Endodermal cell (in vitro differentiated cells): ENCODE results near the gene CHTOP. TPM values are rescaled to one million over a fixed set of nuclear protein-coding genes. Genes with fewer than 3 reads are reported as not detected.

Experiments used
- DNase-seq: peaks from one replicate; pipeline ENCODE4 v3.0.0-alpha.2; 2017
- H3K27ac ChIP-seq: 2 replicates; pipeline ENCODE4 v1.5.1; 2013; ENCODE audit warnings: mild to moderate bottlenecking, low read depth, low read length, moderate library complexity
- H3K27me3 ChIP-seq: 2 replicates; pipeline ENCODE4 v1.6.1; 2013; ENCODE audit warnings: mild to moderate bottlenecking, low read length, moderate library complexity; ENCODE audit not compliant: insufficient read depth, control insufficient read depth, poor library complexity, severe bottlenecking
- H3K36me3 ChIP-seq: 2 replicates; pipeline ENCODE4 v1.7.0; 2013; ENCODE audit warnings: mild to moderate bottlenecking, low read length, moderate library complexity; ENCODE audit not compliant: control insufficient read depth, insufficient read depth
- H3K4me1 ChIP-seq: one replicate; pipeline ENCODE4 v1.7.0; 2013; ENCODE audit warnings: low read length; ENCODE audit not compliant: control insufficient read depth, insufficient read depth
- H3K4me3 ChIP-seq: 2 replicates; pipeline ENCODE4 v1.5.1; 2013; ENCODE audit warnings: mild to moderate bottlenecking, low read length, moderate library complexity
- H3K9ac ChIP-seq: 2 replicates; pipeline ENCODE4 v1.6.1; 2013; ENCODE audit warnings: mild to moderate bottlenecking, low read length, moderate library complexity; ENCODE audit not compliant: poor library complexity, severe bottlenecking; ENCODE audit errors: extremely low read depth
- H3K9me3 ChIP-seq: 2 replicates; pipeline ENCODE4 v1.6.1; 2013; ENCODE audit warnings: mild to moderate bottlenecking, low read length, moderate library complexity; ENCODE audit not compliant: control insufficient read depth
- H3K27ac Mint-ChIP-seq: 2 replicates; pipeline ENCODE4 v1.8.0; 2020; ENCODE audit warnings: mixed read lengths
- H3K27me3 Mint-ChIP-seq: 2 replicates; pipeline ENCODE4 v1.8.0; 2021; ENCODE audit warnings: mild to moderate bottlenecking, mixed read lengths; ENCODE audit not compliant: insufficient read depth
- H3K36me3 Mint-ChIP-seq: 2 replicates; pipeline ENCODE4 v1.8.0; 2020; ENCODE audit warnings: low read depth, mixed read lengths
- H3K4me1 Mint-ChIP-seq: 2 replicates; pipeline ENCODE4 v1.8.0; 2020; ENCODE audit warnings: mixed read lengths
- H3K4me3 Mint-ChIP-seq: 2 replicates; pipeline ENCODE4 v1.8.0; 2020; ENCODE audit warnings: mild to moderate bottlenecking, moderate library complexity, mixed read lengths
- H3K9me3 Mint-ChIP-seq: 2 replicates; pipeline ENCODE4 v1.8.0; 2020; ENCODE audit warnings: mild to moderate bottlenecking, mixed read lengths
- CTCF ChIP-seq: fragments of 200-600 bp; sonication (generic); conservative IDR thresholded peaks from 2 replicates; pipeline ENCODE4 v1.5.0; 2021; ENCODE audit warnings: antibody characterized with exemption, mild to moderate bottlenecking
- WGBS, 2 experiments: methylation state at CpG; one replicate each; pipeline versions ENCODE4 v1.1.5 to v1.1.7; 2013; ENCODE audit warnings: missing lambda C conversion rate in 2 of 2, mixed read lengths in 1 of 2; ENCODE audit not compliant: insufficient coverage in 1 of 2, insufficient read length in 1 of 2; 5-methylcytosine and 5-hydroxymethylcytosine counted together
- total RNA-seq, 2 donors: library from RNA; stranded (reverse); fragmentation: NEBNext Ultra II Directional in 1 of 2; extraction: Animal tissue kit (Norgen Biotek cat#: 25700) in 1 of 2; gene quantifications; 2 replicates in 1 of 2; 3 replicates in 1 of 2; pipeline ENCODE4 v1.2.1, GENCODE V29; 2021

Gene CHTOP
- total RNA-seq, 2 donors from 2014 or later: 98.4 to 117 TPM

GRCh38 chr1:153611356-153611755 is 22.5 kb upstream of the CHTOP start:
- Histone ChIP-seq H3K4me1 (peaks cover 3% of the 10 kb centered on the region), H3K27ac (no peak overlapping the region), H3K4me3 (peak overlapping the region; percentile 97), H3K9me3 (no peaks in the 10 kb centered on the region), H3K27me3 (no peaks in the 10 kb centered on the region), H3K9ac (peak overlapping the region; percentile 70), H3K36me3 (peaks cover 26% of the 10 kb centered on the region)
- no peak for DNase-seq
- H3K4me1 Mint-ChIP-seq: peaks cover 59% of the 10 kb centered on the region
- WGBS, 2 experiments: 67 to 100% methylated on average over 1 of the region's 1 CpG
- peaks cover 2% of the 10 kb centered on the region for H3K27me3 Mint-ChIP-seq
- no peak overlapping the region for H3K27ac Mint-ChIP-seq
- H3K36me3 Mint-ChIP-seq: peaks cover 19% of the 10 kb centered on the region
- no peaks in the 10 kb centered on the region for H3K9me3 Mint-ChIP-seq
- no peak for TF ChIP-seq CTCF
- peak overlapping the region; percentile 79 for H3K4me3 Mint-ChIP-seq

GRCh38 chr1:153612111-153612754 is 21.6 kb upstream of the CHTOP start:
- Histone ChIP-seq H3K27ac (no peak overlapping the region), H3K4me1 (peaks cover 3% of the 10 kb centered on the region), H3K27me3 (no peaks in the 10 kb centered on the region), H3K9me3 (no peaks in the 10 kb centered on the region), H3K9ac (peak overlapping the region; percentile 70), H3K4me3 (peak overlapping the region; percentile 97), H3K36me3 (peaks cover 17% of the 10 kb centered on the region)
- DNase-seq: peak; percentile 59
- peaks cover 10% of the 10 kb centered on the region for H3K36me3 Mint-ChIP-seq
- H3K27ac Mint-ChIP-seq: peak overlapping the region; percentile 84
- H3K27me3 Mint-ChIP-seq: peaks cover 2% of the 10 kb centered on the region
- WGBS, 2 experiments: 57 to 60% methylated on average over 2 to 11 of the region's 11 CpGs
- H3K9me3 Mint-ChIP-seq: no peaks in the 10 kb centered on the region
- no peak for TF ChIP-seq CTCF
- H3K4me1 Mint-ChIP-seq: peaks cover 65% of the 10 kb centered on the region
- H3K4me3 Mint-ChIP-seq: peak overlapping the region; percentile 79

- Mint-ChIP-seq H3K4me1 (peaks cover 65% of the 10 kb centered on the region), H3K9me3 (no peaks in the 10 kb centered on the region), H3K27ac (peak within 1 kb of the TSS; percentile 84), H3K36me3 (peaks cover 8% of the 10 kb centered on the region), H3K4me3 (peak within 1 kb of the TSS; percentile 79), H3K27me3 (peaks cover 2% of the 10 kb centered on the region)
- DNase-seq: peak; percentile 92
- peaks cover 3% of the 10 kb centered on the region for H3K4me1 ChIP-seq
- peak within 1 kb of the TSS; percentile 97 for H3K4me3 ChIP-seq
- no peaks in the 10 kb centered on the region for H3K9me3 ChIP-seq
- H3K27me3 ChIP-seq: no peaks in the 10 kb centered on the region
- TF ChIP-seq CTCF: no peak
- H3K9ac ChIP-seq: peak within 1 kb of the TSS; percentile 70
- H3K36me3 ChIP-seq: peaks cover 11% of the 10 kb centered on the region
- no peak within 1 kb of the TSS for H3K27ac ChIP-seq
- WGBS, 2 experiments: 0 to 24% methylated on average over 2 to 9 of the region's 9 CpGs
Measured at GRCh38 chr1:153612755-153613331, 21.0 kb upstream of the CHTOP start, which contains the start of gene S100A16. S100A16 (minus strand) TSS chr1:153613137; CDS start chr1:153608151, 4,986 bp downstream.
